HG03565 (cell line): Measurements from ENCODE around the gene NXNL1.

ENCODE experiments used
- ATAC-seq: cut with Tn5 transposase; IDR thresholded peaks from one replicate; pipeline ENCODE4 v1.9.1; 2021; ENCODE audit warnings: mild to moderate bottlenecking, moderate library complexity; ENCODE audit not compliant: unreplicated experiment

The NXNL1 gene

DNA sequence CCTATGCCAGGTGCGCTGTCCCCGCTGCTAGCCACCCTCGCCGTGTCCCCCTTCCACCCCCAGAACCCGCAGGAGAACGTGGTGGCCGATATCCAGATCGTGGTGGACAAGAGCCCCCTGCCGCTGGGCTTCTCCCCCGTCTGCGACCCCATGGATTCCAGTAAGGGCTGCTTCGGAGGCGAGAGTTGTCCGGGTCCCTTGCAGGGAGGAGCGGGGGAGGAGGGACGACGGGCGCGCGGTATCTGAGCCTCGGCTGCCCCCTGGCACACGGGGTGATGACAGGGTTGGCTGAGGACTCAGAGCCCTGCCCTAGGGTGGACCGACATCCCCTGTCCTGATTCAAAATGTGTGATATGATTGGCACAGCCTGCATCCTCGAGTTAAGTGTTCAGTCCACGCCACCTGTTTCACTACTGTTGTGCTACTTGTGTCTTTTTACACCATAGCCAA lies 40.2 kb downstream of the NXNL1 start:
- ATAC-seq, result no peak

DNA sequence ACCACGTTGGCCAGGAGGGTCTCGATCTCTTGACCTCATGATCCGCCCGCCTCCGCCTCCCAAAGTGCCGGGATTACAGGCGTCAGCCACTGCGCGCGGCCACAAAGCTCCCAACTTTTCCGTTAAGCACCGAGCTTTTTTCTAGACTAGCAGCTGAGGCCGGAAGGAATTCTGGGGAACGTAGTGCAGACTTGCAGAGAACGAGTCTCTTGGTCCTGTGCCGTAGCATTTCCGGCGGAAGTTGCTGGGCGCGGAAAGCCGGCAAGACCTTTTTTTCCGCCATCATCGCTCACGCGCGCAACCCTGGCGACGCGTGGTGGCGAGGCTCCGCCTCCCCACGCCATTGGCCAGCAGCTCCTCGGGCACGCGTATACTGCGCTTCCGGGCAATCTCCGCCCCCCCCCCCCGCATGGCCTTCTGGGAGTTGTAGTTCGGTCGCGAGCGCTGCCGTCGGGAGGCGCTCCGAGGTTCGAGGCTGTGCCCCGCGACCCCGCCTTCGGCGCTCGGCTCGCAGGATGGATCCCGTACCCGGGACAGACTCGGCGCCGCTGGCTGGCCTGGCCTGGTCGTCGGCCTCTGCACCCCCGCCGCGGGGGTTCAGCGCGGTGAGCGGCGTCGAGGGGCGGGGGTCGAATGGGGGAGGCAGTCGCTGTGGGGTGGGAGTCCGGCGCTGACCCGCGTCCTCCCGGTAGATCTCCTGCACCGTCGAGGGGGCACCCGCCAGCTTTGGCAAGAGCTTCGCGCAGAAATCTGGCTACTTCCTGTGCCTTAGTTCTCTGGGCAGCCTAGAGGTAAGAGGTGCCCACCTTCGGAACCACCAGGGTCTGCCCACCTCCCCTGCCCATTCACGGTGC lies 40.9 kb downstream of the NXNL1 start, which contains the start of gene MVB12A:
TSS of gene MVB12A (plus strand) at position 427 of the 854 bp plus-strand sequence. CDS start at position 516, 89 bp downstream.
- peak; percentile 78 for ATAC-seq

DNA sequence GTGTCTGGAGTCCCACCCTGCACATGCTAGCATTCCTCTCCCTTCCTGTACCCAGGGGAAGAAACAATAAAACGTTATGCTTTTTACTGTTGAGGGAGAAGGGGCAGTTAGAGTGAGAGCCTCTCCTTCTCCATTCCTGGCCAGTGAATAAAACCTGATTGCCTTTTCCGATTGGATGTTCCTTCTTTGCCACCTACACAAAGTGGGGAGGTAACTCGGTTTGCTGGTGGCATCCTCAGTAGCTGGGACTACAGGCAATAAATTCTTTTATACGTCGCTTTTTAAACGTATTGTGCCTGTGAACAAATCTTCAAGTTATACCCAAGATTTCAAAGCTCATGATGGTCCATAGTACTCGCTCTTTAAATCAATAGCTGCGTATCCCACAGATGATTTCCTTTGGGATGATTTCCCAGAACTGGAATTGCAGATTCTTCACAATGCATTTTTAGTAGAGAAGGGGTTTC lies 41.5 kb downstream of the NXNL1 start:
- no peak for ATAC-seq

DNA sequence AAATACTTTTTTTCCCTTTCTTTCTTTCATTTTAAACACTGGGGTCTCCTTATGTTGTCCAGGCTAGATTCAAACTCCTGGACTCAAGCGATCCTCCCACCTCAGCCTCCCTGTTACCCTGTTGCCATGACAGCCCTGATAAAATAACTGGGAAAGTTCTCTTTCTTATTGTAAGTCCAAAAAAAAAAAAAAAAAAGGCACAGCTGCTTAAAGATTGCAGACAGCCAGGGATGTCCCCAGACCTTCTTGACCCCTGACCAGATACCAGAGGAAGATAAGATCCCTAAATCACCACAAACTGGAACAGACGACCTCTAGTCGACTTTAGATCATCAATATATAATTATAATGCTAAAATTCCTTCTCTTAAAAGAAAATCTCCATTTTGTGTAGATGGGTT lies 42.0 kb downstream of the NXNL1 start:
- ATAC-seq, result no peak

DNA sequence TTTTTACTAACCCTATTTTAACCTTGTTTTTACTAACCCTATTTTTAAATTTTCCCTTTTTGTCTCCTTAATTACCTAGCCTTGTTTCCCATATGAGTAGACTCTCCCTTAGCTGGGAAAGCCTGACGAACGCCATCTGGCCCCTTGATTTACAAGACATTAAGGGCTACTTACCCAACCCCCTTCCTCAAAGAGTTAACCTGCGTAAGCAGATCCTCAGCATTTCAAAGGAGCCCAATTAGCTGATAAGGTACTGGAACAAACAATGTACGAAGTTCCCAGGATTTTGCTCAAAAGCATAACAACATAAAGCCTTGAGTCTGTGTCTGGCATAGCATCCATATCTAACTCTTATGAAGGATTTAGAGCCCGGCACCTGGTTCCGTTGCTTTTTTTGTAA lies 45.6 kb downstream of the NXNL1 start:
- no peak for ATAC-seq

DNA sequence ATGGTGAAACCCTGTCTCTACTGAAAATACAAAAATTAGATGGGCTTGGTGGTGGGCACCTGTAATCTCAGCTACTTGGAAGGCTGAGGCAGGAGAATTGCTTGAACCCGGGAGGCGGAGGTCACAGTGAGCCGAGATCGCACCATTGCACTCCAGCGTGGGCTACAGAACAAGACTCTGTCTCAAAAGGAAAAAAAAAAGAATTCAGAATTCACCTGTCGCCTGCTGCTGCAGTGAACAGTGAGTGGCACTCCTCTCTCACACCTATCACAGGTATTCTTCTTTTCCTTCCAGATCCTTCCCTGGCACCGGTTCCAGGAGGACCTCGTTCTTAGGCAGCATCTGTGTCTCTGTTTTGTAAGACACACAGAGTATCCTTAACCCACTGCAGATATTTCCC lies 46.6 kb downstream of the NXNL1 start:
- no peak for ATAC-seq

DNA sequence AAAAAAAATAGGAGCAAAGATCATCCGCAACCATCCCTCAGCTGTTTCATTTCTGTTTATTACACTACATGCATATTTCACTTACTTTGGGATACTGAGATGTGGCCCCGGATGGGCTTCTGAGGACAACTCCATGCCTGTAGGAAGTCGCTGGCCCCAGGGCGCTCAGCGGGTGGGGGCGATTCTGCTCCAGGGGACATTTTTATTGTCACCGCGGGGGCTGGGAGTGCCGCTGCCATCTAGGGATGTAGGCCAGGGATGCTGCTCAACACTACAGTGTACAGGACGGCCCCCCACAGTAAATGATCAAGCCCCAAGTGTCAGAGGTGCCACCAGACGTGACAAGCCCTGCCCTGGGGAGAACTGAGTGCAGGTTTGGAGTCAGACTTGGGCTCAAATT lies 48.9 kb downstream of the NXNL1 start:
- no peak for ATAC-seq

DNA sequence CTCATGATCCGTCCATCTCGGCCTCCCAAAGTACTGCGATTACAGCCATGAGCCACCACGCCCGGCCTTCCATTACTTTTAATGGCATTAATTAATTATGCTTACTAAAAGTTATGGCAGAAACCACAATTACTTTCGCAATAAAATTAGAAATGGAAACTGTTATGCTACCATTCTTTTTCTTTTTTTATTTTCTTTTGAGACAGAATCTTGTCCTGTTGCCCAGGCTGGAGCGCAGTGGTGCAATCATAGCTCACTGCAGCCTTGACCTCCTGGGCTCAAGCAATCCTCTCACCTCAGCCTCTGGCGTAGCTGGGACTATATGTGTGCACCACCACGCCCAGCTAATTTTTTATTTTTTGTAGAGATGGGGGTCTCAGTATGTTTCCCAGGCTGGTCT lies 50.7 kb downstream of the NXNL1 start:
- no peak for ATAC-seq

DNA sequence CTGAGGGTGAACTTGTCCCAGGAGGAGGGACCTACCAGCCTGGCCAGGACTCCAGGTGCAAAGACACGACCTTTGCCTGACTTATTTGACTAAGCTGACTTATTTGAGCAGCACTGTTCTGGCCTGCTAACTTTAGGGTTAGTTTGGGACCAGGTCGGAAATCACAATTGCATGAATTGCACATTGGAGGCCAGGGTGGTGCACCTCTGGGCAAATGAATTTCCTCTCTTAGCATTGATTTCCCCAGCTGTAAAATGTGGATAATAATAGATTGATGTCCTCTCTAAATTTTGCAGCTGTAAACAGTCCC lies 53.9 kb downstream of the NXNL1 start:
- ATAC-seq, result no peak

DNA sequence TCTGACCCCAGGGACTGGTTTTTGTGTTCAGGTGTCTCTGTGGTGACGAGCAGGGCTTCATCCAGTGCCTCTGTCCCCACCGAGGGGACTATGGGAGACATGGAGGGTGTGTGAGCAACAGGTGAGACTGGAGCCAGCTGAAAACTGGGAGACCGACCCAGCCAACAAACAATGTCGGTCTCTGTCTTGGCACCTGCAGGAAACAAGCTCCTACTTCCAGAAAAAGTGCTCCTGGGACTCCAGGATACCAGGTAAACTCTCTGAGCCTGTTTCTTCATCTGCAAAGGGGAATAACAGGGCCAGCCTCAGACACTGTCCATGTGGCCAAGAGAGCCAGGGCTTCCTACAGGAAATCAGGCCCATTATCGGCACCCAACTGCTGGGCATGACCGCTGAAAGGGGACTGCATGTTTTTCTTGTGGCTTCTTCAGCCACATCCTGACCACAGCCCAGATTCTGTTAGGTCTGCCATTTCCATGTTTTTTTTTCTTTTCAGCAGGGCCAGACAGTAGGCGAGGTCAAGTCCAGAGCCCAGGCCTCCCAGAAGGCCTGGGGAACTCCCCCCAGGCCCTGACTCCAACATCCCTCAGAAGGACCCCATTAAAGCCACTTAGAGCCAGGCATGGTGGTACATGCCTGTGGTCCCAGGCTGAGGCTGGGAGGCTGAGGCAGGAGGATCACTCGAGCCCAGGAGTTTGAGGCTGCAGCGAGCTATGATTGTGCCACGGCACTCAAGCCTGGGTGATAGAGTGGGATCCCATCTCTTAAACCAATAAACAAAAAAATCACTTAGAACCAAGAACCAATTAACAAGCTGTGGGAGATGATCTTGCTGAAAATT lies 54.5 kb downstream of the NXNL1 start:
- ATAC-seq, result peak; percentile 12
